Right ventricle myocardium inferior (tissue), 1 donor: ENCODE measurements around the gene TRAF3IP3. TPM values are rescaled to one million over a fixed set of nuclear protein-coding genes. Genes with fewer than 3 reads are reported as not detected.

Source experiments
- ATAC-seq: fragments of 200-7000 bp; cut with Tn5 transposase; one replicate; pipeline ENCODE4 v1.9.1; 2020; ENCODE audit warnings: mild to moderate bottlenecking, moderate library complexity
- DNase-seq: peaks from one replicate; pipeline ENCODE4 v3.0.0; 2021; ENCODE audit errors: missing footprints
- intact Hi-C: fragments of 100-400 bp; cut with DNase I; formaldehyde crosslinking; loops from one replicate; pipeline ENCODE4 v1.11.0; 2022
- long read RNA-seq: library from polyadenylated mRNA; unstranded; transcript quantifications from one replicate; pipeline ENCODE4 v2.0.0, GENCODE V29; 2021
- total RNA-seq: library from RNA; stranded (reverse); fragmentation: NEBNext Ultra II Directional; extraction: Animal tissue kit (Norgen Biotek cat#: 25700); gene quantifications from one replicate; pipeline ENCODE4 v1.2.1, GENCODE V29; 2021
- donor health status: DM: no; HTN: yes; CAD: no; lungs with severe emphysema.

TRAF3IP3 gene, protein sequence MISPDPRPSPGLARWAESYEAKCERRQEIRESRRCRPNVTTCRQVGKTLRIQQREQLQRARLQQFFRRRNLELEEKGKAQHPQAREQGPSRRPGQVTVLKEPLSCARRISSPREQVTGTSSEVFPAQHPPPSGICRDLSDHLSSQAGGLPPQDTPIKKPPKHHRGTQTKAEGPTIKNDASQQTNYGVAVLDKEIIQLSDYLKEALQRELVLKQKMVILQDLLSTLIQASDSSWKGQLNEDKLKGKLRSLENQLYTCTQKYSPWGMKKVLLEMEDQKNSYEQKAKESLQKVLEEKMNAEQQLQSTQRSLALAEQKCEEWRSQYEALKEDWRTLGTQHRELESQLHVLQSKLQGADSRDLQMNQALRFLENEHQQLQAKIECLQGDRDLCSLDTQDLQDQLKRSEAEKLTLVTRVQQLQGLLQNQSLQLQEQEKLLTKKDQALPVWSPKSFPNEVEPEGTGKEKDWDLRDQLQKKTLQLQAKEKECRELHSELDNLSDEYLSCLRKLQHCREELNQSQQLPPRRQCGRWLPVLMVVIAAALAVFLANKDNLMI
- total RNA-seq, result 1.7 TPM
- long read RNA-seq, result 0 reads

DNA sequence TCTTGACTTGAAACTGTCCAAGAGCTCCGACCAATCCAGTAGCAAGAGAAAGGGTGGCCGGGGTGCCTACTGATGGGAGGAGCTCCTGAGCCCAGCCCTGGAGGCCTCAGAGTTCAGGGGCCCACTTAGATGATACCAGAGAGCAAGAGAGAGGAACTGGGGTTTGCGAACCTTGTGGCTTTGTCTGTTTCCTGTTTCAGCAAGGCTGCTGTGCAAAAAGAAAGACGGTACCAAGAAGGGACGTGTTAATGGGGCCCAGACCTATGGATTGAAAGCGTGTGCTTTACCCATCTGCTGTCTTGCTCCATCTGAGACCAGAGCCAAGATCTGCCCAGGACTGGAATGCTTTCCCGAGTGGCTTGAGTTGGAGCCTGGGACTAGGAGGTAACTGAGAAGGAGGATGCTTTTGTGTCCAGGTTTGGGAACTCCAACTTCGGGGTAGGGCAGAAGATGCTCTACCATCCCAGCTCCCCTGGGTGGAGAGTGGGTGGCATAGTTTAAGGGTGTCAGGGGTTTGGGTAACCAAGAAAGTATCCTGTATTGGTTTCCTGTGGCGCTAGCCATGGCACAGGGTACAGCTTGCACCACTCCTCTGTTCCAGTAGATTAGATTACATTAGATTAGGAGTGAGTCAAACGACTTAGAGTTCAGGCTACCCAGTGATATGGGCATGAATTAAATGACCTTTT, at the start of gene TRAF3IP3:
Gene TRAF3IP3, plus strand, starts transcription at position 128 of the 689 bp plus-strand sequence. CDS start 3,987 bp downstream, outside the sequence.
- peak; percentile 71 for DNase-seq
- ATAC-seq, result peak; percentile 56
- intact Hi-C loops, result no loop called here

DNA sequence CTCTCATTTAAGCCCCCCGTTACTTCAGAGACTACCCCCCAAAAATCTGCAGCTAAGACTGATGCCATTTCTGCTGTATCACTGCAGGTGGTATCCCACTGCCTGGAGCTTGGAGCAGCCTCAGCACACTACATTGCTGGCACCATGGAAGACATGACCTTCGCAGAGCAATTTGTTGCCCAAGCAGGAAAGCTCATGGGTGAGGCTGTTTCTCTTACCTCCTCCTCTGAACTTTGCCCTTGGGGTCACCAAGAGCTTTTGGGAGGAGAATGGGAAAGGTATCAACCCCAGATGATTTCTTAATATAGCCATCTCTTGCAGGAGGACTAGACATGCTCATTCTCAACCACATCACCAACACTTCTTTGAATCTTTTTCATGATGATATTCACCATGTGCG, 49.2 kb upstream of the TRAF3IP3 start:
- intact Hi-C loops, result loop anchor here (5.0 kb wide), 1 partner anchor 41 kb away; no protein-coding TSS in a partner anchor
- DNase-seq, result no peak
- no peak for ATAC-seq

DNA sequence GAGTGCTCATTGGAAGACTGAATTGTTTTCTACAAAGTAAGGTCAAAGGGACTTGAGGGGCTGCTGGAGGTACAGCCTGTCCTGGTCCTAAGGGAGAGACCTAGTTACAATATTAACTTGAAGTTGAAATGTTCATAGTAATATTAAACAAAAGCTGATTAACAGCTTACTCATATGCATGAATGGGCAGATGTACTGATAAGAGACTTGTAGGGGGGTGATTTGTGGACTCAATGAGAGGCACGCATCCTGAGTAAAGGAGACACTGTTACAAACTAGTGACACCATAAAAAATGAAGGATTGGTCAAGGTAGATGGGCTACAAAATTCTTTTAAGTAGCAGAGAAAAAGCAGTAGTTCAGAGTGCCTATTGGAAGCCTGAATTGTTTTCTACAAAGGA, 48.5 kb upstream of the TRAF3IP3 start:
- intact Hi-C loops, result loop anchor here (5.0 kb wide), 1 partner anchor 40 kb away; no protein-coding TSS in a partner anchor
- no peak for ATAC-seq
- no peak for DNase-seq

DNA sequence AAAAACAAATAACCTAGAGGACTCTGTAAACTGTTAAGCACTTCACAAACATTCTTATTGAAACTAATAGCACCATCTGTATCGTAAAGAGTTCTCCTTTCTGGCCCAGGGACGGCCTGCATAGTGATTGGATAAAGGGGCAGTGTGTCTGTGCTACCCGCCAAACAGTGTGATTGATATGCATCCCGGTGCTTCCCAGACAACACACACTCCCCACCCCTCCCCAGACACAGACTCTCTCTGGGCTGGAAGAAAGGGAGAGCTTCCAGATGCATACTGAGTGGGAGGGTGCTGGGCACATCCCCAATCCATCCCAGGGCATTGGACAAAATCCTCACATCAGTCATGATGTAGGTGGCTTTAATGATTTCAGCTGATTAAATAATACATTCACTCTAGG, 47.6 kb upstream of the TRAF3IP3 start:
- DNase-seq (no peak), ATAC-seq (no peak)
- intact Hi-C loops, result loop anchor here (5.0 kb wide), 1 partner anchor 39 kb away; no protein-coding TSS in a partner anchor

DNA sequence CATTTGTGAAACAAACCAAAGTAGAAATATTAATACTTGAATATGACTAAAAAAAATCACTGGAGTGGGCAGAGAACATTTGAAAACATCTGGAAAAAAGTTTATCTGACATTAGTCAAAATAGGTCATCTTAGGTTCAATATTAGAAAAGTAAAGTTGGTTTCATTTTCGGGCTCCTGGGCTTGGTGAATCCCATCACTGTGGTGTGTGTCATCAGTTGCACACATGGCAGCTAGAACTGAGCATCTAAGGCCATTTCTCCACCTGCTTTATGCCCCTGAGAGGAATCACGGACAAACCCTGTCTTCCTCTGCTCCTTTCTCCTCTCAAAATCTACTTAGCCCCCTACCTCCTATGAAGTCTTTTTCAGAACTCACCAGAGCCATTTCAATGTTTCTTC, 45.8 kb upstream of the TRAF3IP3 start:
- intact Hi-C loops, result no loop called here
- ATAC-seq (no peak), DNase-seq (no peak)

DNA sequence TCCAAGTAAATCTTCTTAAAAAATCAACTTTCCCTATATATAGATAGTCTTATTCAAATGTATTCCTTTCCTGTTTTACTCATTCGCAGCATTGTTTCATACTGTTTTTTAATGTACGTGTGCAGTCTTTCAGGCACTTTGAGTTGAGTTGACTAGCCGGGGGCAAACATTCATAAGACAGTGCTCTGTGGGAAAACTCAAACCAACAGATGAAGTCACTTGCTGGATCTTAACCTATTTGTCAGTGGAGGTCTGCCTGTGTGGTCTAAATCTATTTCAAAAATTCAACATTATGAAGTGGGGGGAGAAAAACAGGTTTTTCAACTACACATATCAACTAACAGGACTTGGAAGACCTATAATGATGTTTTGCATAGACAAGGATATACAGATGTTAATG, 45.0 kb upstream of the TRAF3IP3 start:
- intact Hi-C loops, result no loop called here
- ATAC-seq, result no peak
- DNase-seq, result no peak

DNA sequence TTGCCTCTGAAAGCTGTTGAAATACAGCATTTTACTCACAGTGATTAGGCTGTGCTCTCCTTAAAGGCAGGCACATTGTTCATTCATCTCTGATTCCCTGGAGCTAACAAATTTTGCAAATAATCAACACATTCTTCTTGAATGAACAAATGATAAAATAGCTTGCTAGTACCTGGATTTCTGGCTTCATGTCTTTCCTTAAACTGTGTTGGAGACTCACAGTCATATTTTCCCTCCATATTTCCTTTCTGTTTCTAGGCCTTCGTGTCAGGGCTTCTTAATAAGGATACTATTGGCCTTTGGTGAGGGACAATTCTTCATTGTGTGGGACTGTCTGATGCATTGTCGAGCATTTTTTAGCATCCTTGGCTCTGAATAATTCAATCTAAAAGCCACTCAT, 41.5 kb upstream of the TRAF3IP3 start:
- intact Hi-C loops, result no loop called here
- ATAC-seq, result no peak

DNA sequence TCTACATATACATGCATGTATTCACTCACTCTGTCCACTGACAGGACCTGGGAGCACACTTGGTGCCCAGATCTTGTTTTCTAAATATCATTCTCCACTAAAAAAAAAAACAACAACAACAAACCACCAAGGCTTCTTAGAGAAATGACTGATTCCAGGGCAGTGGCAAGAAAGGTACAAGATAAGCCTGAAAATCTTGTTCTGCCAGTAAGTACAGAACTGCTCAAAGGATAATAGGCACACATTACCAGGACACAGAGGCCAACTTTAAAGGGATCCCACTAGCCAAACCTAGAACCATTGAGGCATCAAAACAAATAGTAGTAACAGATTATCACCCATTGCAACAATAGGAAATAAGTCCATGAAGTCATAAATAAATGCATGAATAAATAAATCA, 40.5 kb upstream of the TRAF3IP3 start:
- intact Hi-C loops, result no loop called here
- ATAC-seq (no peak), DNase-seq (no peak)

More for the DNA sequence above, 41.5 kb upstream of the TRAF3IP3 start:
- no peak for DNase-seq

DNA sequence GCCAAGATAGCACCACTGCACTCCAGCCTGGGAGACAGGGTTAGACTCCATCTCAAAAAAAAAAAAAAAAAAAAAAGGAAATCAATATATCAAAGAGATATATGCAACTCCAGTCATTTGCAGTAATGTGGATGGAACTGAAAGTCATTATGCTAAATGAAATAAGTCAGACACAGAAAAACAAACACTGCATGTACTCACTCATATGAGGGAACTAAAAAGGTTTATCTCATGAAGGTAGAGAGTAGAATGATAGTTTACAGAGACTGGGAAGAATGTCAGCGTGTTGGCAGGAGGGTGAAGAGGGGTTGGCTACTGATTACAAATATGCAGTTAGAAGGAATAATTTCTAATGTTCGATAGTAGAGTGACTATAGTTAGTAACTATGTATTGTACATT, 38.0 kb upstream of the TRAF3IP3 start:
- DNase-seq (no peak), ATAC-seq (peak; percentile 49)
- intact Hi-C loops, result no loop called here

DNA sequence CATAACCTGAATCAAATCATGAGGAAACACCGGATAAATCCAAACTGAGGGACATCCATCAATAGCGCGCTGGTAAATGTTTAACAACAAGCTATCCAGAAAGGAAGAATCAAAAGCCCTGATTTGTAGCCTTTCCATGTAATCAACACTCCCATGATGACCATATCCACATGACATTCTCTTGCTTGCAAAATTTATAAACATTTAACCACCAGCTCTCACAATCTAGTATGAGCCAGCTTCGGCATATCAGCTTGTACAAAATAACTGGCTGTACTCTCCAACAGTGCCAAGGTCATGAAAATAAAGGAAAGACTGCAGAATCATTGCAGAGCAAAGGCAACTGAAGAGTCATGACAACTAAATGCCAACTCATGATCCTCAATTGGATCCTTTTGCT, 35.5 kb upstream of the TRAF3IP3 start:
- ATAC-seq, result peak; percentile 77
- intact Hi-C loops, result no loop called here
- DNase-seq, result no peak

DNA sequence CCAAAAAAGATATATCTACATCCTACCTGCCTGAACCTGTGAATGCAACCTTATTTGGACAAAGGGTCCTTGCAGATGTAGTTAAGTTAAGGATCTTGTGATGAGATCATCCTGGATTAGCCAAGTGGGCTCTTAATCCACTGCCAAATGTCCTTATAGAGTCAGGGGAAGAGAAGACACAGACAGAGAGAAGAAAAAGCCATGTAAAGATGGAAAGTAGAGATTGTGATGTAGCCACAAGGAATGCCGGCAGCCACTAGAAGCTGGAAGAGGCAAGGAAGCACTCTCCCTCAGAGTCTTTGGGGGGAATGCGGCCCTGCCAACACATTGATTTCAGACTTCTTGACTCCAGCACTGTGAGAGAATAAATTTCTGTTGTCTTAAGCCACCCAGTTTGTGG, 35.0 kb upstream of the TRAF3IP3 start:
- no peak for ATAC-seq
- intact Hi-C loops, result no loop called here
- no peak for DNase-seq

DNA sequence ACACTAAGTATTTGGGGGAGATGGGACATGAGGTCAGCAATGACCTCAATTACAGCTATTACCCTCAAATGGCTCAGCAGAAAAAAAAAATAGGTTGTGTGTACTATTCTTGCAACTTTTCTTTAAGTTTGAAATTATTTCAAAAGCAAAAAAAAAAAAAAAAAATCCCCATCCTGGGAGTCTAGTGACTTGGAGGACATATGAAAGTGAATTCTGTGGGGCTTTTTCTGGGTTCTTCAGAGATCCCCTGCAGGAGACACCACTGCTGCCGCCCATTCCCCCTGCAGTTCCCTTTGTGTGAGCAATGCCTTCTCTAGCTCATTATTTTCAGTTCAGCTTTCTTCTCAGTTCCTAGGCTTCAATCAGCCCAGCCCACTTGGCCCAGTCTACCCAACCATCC, 34.5 kb upstream of the TRAF3IP3 start:
- ATAC-seq (no peak), DNase-seq (no peak)
- intact Hi-C loops, result no loop called here

DNA sequence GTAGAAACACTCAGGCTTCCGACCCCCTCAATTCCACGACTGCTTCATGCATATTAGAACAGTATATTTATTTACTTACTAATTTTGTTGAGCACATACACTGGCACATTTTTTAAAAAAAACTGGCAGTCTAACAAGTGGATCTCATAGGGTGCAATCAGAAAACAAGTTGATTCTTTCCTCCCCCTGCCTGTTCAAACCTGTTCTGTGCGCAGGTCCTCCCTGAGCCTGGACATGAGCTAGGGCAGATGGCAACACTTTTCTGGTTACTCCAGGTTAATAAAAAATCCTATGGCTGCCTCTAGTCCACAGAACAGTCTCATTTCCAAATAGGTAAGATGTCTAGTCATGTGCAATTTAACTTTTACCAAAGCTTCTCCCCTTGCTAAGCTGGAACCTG, 32.6 kb upstream of the TRAF3IP3 start:
- no peak for ATAC-seq
- intact Hi-C loops, result no loop called here
- DNase-seq, result no peak

DNA sequence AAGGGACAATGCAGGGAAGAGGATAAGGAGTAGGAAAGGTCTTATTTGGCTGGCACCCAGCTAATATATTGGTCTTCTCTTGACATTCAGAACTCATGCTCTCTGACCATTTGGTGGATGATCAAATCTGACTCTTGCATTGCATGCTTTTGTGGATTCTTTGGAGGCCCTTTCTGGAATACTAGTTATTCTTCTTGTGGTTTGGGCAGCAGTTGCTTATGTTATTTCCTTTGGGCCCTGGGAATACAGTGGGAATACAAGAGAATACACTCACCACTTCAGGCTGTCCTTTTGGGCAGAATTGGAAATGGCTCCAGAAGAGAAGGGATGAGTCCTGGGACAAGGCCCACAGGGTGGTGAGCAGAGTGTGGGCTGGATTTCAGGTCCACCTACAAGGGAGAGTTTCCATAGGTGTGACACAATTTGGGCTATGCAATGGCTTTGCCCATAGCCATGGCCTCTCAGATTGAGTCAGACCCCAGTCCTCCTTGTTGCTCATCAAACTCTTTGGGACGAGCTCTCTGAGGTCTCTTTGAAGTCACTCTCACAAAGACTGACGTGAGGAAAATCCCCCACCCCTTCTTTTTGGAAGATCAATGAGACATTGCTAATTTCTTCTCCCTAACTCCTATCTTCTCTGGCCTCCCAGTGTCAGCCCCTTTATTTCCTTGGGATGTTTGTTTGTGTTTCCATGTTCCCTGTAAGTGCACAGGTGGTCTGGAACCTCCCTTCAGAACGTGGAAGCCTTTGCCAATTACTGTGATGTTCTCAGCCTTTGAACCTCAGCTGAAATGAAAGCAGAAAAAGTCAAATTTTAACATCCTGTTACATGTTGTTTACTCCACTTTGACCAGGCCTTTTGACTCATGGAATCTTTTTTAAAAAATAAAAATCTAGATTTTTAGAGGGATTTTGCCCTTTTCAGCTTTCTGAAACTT, 31.8 kb upstream of the TRAF3IP3 start:
- intact Hi-C loops, result no loop called here
- ATAC-seq (no peak), DNase-seq (no peak)

DNA sequence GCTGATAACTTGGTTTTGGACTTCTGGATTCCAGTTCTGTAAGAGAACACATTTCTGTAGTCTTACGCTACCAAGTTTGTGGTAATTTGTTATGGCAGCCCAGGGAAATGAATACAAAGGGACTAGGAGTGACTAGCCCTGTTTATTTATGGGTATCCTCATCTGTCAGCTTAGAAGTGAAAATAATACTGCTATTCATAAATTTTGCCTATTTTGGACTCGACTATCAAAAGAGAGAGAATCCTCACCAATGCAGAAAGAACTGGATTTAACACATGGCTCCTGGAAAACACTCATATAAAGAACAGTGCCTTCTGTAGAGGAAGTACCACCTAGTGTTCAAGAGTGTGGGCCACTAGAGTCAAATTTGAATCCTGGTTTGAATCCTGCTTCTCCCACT, 28.6 kb upstream of the TRAF3IP3 start:
- ATAC-seq, result no peak
- no peak for DNase-seq
- intact Hi-C loops, result no loop called here

DNA sequence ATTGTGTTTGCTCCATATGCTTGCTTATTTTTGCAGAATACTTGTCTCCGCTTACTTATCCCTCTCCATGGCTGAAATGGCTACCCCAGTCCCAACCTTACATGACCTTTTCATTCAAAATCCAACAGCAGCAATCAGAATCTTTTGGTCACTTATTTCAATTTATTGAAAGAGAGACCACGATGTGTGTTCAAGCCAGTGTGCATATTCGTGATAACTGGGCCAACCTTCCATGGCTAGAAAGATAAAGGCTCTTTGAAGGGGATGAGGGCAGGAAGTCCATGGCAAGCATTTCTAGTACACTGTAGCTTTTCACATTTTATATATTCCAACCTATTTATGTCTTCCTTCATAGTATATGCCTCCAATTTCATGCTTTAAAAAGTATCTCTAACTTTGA, 28.1 kb upstream of the TRAF3IP3 start:
- intact Hi-C loops, result no loop called here
- ATAC-seq (no peak), DNase-seq (no peak)

DNA sequence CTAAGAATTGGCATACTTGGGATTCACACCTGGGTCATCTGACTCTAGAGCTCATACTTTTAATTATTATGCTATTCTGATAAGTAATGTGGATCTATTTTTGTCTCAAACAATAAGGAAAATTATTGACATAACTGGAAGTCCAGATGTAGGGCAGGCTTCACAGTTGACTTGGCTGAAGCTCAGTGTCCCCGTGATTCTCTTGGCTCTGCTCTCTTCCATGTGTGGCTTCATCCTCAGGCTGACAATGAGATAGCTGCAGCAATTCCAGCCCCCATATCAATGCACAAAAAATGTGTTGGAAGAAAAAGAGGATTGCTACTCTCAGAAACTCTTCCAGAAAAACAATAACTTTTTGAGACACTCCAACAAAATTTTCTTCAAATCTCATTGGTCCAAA, 27.4 kb upstream of the TRAF3IP3 start:
- ATAC-seq, result peak; percentile 84
- no peak for DNase-seq

DNA sequence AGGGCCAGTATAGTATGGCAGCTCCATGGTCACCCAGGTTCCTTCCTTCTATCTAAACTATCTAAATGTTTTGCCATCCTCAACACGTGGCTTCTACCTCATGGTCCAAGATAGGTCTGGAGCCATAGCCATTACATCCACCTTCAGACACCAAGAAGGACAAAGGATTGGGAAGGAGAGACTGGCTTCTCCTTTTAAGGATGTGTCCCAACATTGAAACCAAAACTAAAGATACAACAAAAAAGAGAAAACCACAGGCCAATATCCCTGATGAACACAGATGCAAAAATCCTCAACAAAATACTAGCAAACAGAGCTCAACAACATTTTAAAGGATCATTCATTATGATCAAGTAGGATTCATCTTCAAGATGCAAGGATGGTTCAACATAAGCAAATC, 26.4 kb upstream of the TRAF3IP3 start:
- DNase-seq, result no peak
- ATAC-seq, result no peak
- intact Hi-C loops, result no loop called here

More for the DNA sequence above, 27.4 kb upstream of the TRAF3IP3 start:
- intact Hi-C loops, result no loop called here

DNA sequence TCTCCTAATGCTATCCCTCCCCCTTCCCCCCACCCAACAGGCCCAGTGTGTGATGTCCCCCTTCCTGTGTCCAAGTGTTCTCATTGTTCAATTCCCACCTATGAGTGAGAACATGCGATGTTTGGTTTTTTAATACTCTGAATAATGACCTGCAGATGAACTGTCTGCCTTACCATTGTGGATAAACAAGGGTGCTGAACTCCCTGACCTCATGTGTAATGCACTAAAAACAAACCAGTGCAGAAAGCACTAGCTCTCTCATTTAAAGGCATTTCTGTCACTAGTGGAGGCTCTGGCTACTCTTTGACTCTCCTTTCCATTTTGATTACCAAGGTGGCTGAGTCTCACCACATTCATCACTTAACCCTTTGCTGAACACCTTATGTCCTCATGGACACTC, 23.1 kb upstream of the TRAF3IP3 start:
- no peak for ATAC-seq
- no peak for DNase-seq
- intact Hi-C loops, result no loop called here
